Small intestine (tissue), 7 donors: ENCODE data around the gene CALHM4. TPM values are rescaled to one million over a fixed set of nuclear protein-coding genes. Genes with fewer than 3 reads are reported as not detected.

Source experiments
- DNase-seq, 2 donors: peaks; one replicate each; pipeline versions ENCODE4 v3.0.0 to v3.0.0-alpha.2; 2013
- FAIRE-seq: peaks from 2 replicates; lab custom pipeline; 2012; peaks lifted over from hg19 to GRCh38; lab: Jason Lieb, UNC
- H3K27ac ChIP-seq, 3 donors: one replicate each; pipeline ENCODE4 v1.5.1; 2013; ENCODE audit warnings: low read length in 2 of 3, mild to moderate bottlenecking in 2 of 3, control low read depth in 1 of 3, inconsistent platforms in 1 of 3, low read depth in 1 of 3, moderate library complexity in 1 of 3
- H3K27me3 ChIP-seq, 3 donors: one replicate each; pipeline ENCODE4 v1.6.1; 2013; ENCODE audit warnings: low read length in 3 of 3, inconsistent platforms in 1 of 3; ENCODE audit not compliant: control insufficient read depth in 3 of 3, insufficient read depth in 3 of 3
- H3K36me3 ChIP-seq, 3 donors: one replicate each; pipeline ENCODE4 v1.6.1; 2013; ENCODE audit warnings: low read length in 3 of 3, inconsistent platforms in 1 of 3, low read depth in 1 of 3, mild to moderate bottlenecking in 1 of 3, moderate library complexity in 1 of 3; ENCODE audit not compliant: control insufficient read depth in 3 of 3, insufficient read depth in 2 of 3
- H3K4me1 ChIP-seq, 3 donors: one replicate each; pipeline ENCODE4 v1.6.1; 2013; ENCODE audit warnings: low read length in 2 of 3, inconsistent platforms in 1 of 3, low read depth in 1 of 3, mild to moderate bottlenecking in 1 of 3, moderate library complexity in 1 of 3; ENCODE audit not compliant: control insufficient read depth in 3 of 3, insufficient read depth in 2 of 3
- H3K4me3 ChIP-seq, 3 donors: one replicate each; pipeline ENCODE4 v1.5.1; 2013; ENCODE audit warnings: low read length in 3 of 3, control low read depth in 1 of 3, inconsistent platforms in 1 of 3, low read depth in 1 of 3, mild to moderate bottlenecking in 1 of 3, moderate library complexity in 1 of 3
- H3K9me3 ChIP-seq, 2 donors: one replicate each; pipeline ENCODE4 v1.6.1; 2013; ENCODE audit warnings: low read depth in 1 of 2, low read length in 1 of 2; ENCODE audit not compliant: control insufficient read depth in 2 of 2, insufficient read depth in 1 of 2
- WGBS, 3 donors: extraction: QIAGEN DNeasy Blood & Tissue Kit; methylation state at CpG; one replicate each; pipeline ENCODE4 v1.1.7; 2013; 5-methylcytosine and 5-hydroxymethylcytosine counted together
- polyA plus RNA-seq, 4 donors: library from polyadenylated mRNA; stranded (reverse) in 3 of 4; unstranded in 1 of 4; fragments of 200-250 nt in 3 of 4; fragments of 120-200 nt in 1 of 4; gene quantifications; one replicate each; pipeline versions ENCODE4 v1.2.1 to v1.2.3, GENCODE V29; 2013
- donor health status: healthy with polysubstance abuse.
- donor health status: control.
- donor health status: control.
- donor health status: Bipolar disorder and iron deficiency.
- donor health status: healthy.

CALHM4 gene
- polyA plus RNA-seq, 4 donors, result not detected

GRCh38 chr6:116531675-116532570 is 21.6 kb upstream of the CALHM4 start:
- Histone ChIP-seq H3K9me3 (no peaks in the 10 kb centered on the region), H3K4me1 (no peaks in the 10 kb centered on the region), H3K36me3 (no peaks in the 10 kb centered on the region), H3K27ac (no peak overlapping the region), H3K27me3 (no peaks in the 10 kb centered on the region), H3K4me3 (no peak overlapping the region)
- peak; percentile 51 for FAIRE-seq
- DNase-seq, result peak; percentile 60 to 63
- 64 to 81% (median 71%) methylated on average over 12 of the region's 12 CpGs for WGBS, 3 donors

DNA sequence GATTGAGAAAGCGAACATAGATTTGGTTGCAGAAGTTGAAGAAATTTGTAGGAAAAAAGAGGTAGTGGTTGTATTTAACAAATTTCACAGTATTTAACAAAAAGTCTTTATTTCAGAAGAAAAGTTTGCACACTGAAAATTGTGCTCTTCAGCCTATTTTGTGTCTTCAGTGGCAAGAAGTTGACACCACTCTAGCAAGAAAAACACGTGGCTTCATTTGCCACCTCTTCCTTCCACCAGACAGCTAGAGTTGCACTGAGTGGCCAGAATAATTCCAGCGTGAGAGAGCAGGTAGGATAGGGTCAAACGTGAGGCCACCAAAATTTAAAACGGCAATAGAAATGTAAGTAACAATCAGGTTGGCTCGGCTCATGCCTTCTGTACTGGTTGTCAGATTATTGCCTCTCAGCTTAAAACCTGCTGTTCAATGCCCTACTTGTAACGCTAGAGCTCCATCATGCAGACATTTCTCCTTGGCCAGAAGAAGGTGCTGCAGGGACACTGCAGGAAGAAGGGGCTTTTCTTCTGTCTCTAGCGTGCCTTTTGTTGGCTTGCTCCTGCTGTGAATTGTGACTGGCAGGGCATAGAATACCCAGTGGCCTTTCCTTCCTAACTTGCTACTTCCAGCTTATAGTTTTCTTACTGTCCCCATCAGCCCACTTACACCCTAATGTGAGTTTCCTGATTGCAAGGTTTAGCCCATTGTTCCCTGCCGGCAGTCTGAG is 20.2 kb upstream of the CALHM4 start:
- FAIRE-seq (no peak), DNase-seq (no peak)
- Histone ChIP-seq H3K27ac (no peak overlapping the region), H3K27me3 (no peaks in the 10 kb centered on the region), H3K36me3 (no peaks in the 10 kb centered on the region), H3K9me3 (no peaks in the 10 kb centered on the region), H3K4me1 (no peaks in the 10 kb centered on the region), H3K4me3 (no peak overlapping the region)
- 74 to 77% (median 76%) methylated on average over 9 of the region's 9 CpGs for WGBS, 3 donors

DNA sequence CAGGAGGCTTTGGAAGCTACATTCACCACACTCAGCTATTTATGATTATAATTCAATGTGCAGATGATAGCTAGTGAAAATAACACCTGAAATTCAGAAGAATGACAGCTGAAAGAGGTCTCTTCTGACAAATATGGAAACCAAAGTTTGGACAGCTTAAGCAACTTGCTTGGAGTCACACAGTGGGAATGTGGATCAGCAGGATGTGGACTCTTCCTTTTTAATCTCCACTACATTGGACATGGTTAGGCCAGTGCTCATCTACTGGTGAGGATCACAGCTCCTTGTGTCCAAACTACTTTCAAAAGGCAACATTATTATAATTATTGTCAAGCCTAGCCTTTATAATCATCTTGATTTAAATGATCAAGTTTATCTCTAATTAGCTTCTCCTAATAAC is 18.4 kb upstream of the CALHM4 start:
- Histone ChIP-seq H3K27me3 (no peaks in the 10 kb centered on the region), H3K27ac (no peak overlapping the region), H3K36me3 (no peaks in the 10 kb centered on the region), H3K9me3 (no peaks in the 10 kb centered on the region), H3K4me3 (no peak overlapping the region), H3K4me1 (no peaks in the 10 kb centered on the region)
- FAIRE-seq (no peak), DNase-seq (no peak)

DNA sequence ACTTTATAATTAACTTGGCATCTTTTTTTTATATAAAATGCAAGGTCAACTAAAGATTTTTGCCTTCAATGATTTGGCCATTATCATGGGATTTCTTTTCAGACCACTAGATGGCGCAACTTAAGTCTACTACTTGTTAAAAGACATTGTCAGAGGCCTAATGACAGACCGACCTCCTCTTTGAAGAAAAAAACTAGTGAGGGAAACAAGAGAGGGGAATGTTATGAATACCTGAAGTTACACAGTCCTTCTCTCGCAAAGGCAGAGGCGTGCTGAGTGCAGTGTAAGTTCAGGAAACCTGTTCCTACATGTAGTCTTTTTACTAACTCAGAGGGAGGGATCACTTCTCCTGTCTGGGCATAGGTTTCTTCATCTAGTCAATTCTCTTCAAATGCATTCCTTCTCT is 17.3 kb upstream of the CALHM4 start:
- no peaks in the 10 kb centered on the region for H3K4me1 ChIP-seq
- 10 to 16% (median 13%) methylated on average over 4 of the region's 4 CpGs for WGBS, 3 donors
- no peaks in the 10 kb centered on the region for H3K36me3 ChIP-seq
- no peaks in the 10 kb centered on the region for H3K9me3 ChIP-seq
- DNase-seq (peak; percentile 65 to 70), FAIRE-seq (peak; percentile 23)
- H3K27me3 ChIP-seq, result peaks cover 0 to 3% (median 0%) of the 10 kb centered on the region in 3 donors
- H3K4me3 ChIP-seq, result no peak overlapping the region
- no peak overlapping the region for H3K27ac ChIP-seq

DNA sequence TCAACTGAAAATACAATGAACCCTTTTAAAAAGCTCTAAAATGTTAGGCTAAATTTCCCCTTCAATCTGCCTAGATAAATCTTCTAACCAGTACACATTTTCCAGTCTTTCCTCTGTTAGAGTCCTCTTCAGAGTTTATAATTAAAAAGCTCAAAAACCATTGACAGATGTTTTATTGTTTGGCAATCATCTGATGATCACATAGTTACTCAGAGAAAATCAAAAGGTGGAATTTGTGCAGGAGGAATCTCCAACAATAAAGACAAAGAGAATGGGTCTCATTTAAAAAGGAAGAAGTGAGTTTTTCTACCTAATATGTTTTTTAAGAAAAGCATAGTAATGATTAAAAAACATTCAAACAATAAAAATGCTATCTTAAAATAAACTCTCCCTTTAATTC is 11.1 kb upstream of the CALHM4 start:
- H3K4me1 ChIP-seq, result no peaks in the 10 kb centered on the region
- no peaks in the 10 kb centered on the region for H3K36me3 ChIP-seq
- DNase-seq (no peak), FAIRE-seq (no peak)
- H3K4me3 ChIP-seq, result no peak overlapping the region
- H3K27ac ChIP-seq, result no peak overlapping the region
- peaks cover 0 to 3% (median 0%) of the 10 kb centered on the region in 3 donors for H3K27me3 ChIP-seq
- no peaks in the 10 kb centered on the region for H3K9me3 ChIP-seq

DNA sequence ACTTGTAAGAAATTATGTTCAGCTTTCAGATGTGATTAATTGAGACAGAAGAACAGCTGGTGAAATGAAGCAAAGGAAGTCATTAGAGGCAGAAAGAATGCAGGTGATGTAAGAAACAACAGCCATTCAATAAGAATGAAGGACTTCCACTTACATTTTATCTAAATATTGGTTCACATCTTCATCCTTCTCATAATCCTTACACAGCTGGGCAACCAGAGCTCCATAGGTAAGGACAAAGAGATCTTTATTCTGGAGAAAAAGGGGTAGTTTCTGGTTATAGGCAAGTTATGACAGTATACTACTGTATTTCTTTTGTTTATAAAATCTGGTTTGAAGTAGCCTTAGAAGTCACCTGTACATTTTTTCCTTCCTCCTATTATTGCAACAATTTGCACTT is 10.4 kb upstream of the CALHM4 start:
- no peaks in the 10 kb centered on the region for H3K36me3 ChIP-seq
- no peak for FAIRE-seq
- H3K27ac ChIP-seq, result no peak overlapping the region

GRCh38 chr6:116545651-116546050 is 7.9 kb upstream of the CALHM4 start, which contains the start of gene TRAPPC3L:
TSS of gene TRAPPC3L (minus strand) at chr6:116545684. CDS start at chr6:116545514, 170 bp downstream.
- DNase-seq (no peak), FAIRE-seq (no peak)
- H3K27me3 ChIP-seq, result peaks cover 0 to 1% (median 0%) of the 10 kb centered on the region in 3 donors
- H3K4me3 ChIP-seq, result no peak within 1 kb of the TSS
- 25 to 47% (median 32%) methylated on average over 4 of the region's 4 CpGs for WGBS, 3 donors
- H3K27ac ChIP-seq, result no peak within 1 kb of the TSS
- no peaks in the 10 kb centered on the region for H3K4me1 ChIP-seq
- no peaks in the 10 kb centered on the region for H3K9me3 ChIP-seq
- H3K36me3 ChIP-seq, result no peaks in the 10 kb centered on the region

More for the DNA sequence above, 10.4 kb upstream of the CALHM4 start:
- DNase-seq, result no peak
- Histone ChIP-seq H3K9me3 (no peaks in the 10 kb centered on the region), H3K27me3 (peaks cover 0 to 3% (median 0%) of the 10 kb centered on the region in 3 donors), H3K4me3 (no peak overlapping the region), H3K4me1 (no peaks in the 10 kb centered on the region)

DNA sequence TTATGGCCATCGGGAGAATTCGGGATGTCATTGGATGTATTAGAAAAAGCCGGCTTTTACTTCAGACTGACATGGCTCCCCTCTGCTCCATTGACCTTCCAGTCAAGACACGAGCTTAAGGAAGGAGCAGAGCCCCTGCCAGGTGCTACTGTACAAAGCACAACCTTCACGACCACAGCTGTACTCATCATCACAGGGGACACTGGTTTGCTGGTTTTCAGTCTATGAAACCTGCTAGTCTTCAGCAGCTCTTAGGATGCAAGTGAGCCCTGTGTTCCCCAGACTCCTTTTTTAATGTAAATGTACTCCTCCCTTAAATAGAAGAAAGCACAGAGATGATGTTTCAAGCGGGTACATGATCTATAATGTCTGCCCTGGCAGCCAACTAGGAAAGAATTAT is 6.2 kb upstream of the CALHM4 start:
- no peaks in the 10 kb centered on the region for H3K36me3 ChIP-seq
- DNase-seq, result no peak
- H3K4me3 ChIP-seq, result no peak overlapping the region
- no peaks in the 10 kb centered on the region for H3K4me1 ChIP-seq
- H3K9me3 ChIP-seq, result no peaks in the 10 kb centered on the region
- H3K27me3 ChIP-seq, result no peaks in the 10 kb centered on the region
- WGBS, 3 donors, result 88 to 91% (median 89%) methylated on average over 6 of the region's 6 CpGs
- H3K27ac ChIP-seq, result no peak overlapping the region
- FAIRE-seq, result no peak
